ENCODE data around the gene HOXD11.

Gene HOXD11

DNA sequence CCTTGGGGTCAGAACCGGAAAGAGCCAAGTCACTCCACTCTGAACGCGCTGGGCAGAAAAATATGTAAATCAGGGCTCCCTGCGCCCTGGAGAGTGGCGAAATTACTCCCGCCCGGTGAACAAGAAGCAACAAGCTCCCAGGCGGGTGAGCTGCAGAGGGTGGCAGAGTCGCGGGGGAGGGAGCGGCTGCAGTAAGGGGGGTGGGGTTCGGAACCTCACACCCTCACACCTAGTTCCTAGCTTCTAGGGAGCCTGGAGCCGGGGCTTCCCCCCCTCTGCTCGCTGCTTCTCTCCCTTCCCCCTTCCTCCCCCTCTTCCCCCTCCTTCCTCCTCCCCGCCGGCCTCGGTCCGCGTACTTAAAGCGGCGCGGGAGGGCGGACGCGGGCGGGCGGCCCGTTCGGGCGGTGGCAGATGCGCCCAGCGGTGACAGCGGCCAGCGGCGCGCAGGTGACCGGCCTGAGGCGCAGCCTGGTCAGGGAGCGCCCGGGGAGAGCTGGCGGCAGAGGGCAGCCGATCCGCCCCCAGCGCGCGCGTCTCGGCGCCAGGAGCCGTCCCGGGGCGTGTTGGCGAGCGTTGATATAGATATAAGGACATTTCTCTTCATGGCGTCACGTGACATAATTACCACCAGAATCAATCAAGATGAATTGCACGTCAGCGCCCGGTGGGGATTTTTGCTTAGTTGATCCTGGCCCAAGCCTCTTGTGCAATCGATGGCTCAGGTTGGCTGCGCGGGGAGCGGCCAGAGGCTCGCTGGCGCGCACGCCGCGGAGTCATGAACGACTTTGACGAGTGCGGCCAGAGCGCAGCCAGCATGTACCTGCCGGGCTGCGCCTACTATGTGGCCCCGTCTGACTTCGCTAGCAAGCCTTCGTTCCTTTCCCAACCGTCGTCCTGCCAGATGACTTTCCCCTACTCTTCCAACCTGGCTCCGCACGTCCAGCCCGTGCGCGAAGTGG lies at the start of gene HOXD11:
Gene HOXD11, plus strand, starts transcription at position 700 of the 959 bp plus-strand sequence. Its CDS starts 76 bp downstream, at position 776.
- peak; percentile 63 for DNase-seq

DNA sequence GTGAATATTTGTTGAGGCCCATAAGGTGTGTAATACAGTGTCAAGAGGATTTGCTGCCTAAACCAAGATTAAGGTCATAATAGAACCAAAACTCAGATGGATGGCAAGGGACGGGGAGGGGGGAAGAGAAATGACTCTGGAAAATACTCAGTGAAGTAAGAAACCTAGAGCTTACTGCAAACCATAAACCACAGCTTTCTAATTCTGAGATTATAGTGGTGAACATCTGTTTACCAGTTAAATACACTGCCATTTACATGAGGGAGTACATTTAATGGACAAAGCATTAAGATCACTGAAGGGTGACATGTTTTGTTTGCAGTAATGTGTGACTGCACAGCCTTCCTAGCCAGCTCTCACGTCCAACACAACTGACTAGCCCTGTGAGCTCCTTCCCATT lies 43.1 kb upstream of the HOXD11 start:
- no peak for DNase-seq

DNA sequence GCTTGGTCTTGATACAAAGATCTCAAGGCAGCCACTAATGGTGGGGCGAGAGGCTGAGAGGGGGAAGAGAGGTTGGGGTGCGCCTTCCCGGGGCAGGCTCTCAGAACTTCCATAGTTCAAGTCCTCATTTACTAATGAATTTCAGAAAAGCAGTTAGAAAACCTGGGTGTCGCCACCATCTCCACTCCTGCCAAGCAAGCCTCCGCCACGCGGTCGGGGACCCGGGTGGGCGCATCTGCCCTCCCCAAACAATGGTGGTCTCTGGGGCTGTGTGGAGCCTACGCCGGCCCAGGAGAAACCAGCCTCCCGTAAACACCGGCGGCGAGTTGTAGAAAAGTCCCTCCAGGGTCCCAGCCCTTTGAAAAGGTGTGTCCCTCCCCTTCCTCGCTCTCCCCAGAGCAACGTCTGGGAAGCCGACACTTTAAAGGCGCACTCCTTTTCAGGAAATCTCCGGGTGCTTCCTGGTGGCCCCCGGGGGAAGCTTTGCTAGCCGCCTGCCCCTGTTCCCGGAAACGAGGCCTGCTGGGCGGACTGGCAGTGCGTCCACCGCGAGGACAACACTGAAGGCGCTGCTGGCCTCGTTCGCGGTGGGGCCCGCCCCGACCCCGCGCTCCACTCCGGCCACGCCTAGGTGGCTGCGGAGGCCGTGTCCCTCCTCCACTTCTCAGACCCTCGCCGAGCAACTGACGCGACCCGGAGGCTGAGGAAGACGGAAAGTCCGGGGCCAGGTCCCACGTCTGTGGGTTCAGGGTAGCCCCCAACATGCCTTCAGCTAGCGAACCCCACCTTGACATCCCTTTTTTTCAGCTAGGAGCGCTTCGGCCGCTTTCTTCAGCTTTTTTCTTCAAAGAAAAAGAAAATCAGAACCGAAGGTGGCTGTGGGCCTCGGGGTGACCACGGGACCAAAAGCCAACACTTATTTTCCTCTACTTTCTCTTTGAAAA lies 40.2 kb upstream of the HOXD11 start:
- DNase-seq, result no peak

DNA sequence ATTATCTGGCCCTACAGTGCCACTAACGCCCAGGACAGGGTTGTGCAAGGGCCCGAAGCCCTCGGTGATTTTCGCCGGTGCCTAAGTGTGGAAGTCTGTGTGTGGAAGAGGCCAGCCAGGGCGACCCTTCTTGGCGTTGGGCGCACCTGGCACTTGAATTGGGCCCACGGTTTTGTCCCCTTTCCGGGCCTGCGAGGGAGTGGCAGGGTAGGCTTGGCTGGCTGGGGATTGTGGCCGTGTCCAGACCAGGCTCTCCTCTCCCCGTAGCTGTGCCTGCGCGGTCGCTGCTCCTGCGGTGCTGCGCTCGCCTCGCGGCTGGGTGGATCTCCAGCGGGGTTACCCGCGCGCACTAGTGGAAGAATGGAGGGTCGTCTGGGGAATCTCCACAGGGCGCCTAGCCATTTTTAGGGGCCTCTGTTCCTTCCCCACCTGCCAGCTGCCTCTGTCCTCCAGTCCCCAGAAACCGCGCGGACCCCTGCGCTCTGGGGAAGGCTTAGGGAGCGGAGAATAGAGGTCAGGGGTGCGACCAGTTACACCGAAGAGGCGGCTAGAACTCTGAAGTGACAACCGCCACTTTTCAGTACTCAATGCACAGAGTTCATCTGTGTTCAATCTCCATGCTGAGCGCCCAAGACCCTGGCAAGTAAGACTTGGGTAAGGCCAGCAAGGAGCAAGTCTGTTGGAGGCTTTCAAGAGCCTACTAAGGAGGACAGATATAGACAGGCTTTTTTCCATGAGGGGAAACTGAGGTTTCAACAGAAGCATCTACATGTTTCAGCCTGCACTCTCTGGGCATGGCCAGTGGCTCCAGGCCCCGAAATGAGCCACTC lies 39.3 kb upstream of the HOXD11 start:
- no peak for DNase-seq

DNA sequence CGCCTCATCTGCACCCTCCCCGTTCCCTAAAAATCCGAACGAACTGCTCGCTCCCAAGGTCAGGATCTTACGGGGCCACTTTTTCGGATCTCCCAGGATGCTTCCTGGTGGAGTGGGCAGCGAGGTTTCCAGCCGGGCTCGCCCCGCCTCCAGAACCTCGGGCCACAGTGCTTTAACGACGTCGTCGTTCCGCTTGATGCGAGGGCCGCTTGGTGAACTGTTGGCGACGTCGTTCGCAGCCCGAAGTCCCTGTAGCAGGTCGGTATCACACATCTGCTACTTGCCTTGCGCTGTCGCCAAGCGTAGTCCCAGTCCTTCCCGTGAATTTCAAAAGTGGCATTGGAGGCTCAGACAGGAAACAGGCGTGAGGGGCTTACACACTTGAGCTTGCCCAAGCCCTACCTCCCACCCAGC lies 38.7 kb upstream of the HOXD11 start:
- no peak for DNase-seq

DNA sequence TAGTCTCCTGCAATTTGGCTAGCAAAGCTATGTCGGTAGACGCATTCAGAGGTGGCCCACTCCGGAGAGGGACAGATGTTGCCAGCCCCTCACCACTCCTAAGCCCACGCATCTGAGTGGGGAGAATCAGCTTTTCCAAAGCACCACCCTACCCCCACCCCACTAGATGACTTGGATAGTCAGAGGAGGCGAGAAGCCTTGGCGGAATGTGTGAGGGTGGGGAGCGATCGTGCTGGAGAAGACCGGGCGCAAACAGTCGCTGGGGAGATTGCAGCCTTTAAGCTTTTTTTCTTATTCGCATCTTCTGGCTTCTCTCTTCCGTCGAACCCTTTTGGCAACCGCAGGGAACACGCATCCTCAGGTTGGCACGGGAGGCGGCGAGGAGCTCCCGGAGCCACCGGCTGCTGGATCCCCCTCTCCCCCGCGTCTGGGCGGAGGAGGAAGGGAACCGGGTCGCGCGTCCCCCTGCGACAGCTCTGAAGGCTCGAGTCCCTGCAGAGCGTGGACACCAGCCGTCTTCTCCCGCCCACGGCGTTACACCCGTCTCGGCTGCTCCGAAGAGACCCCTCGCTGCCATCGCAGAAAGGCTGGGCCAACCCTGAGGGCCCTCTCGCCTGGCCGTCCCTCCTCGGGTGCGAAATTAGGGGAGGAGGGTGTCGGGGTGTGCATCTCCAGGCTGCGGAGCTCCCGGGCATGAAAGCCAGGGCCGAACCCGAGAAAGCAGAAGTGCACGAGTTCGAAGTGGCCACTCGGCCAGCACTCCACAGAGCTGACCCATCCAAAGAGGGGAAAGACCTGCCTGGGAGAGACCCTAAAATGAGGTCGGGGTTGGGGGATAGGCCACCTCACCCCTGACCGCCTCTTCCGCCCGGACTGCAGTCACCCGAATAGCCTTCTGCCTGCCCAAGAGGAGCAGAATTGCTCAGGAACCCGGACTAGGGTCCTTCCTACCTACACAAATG lies 35.5 kb upstream of the HOXD11 start:
- DNase-seq, result no peak

DNA sequence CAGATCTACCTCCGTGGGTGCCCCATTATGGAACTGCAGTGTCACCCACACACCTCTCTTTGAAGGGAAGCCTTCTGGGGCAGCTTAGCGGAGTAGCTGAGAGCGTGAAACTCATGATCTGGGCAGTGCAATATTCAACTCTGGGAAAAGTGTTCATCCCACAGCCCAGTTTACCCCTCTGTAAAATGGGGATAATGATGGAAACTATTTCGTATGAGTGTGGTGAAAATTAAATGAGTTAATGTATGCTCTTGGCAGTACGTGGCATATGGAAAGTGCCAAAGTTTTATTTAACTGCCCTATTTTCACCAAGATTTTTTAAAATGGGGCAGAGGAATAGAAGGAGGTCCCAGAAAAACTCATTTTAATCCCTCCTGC lies 34.8 kb upstream of the HOXD11 start:
- no peak for DNase-seq

DNA sequence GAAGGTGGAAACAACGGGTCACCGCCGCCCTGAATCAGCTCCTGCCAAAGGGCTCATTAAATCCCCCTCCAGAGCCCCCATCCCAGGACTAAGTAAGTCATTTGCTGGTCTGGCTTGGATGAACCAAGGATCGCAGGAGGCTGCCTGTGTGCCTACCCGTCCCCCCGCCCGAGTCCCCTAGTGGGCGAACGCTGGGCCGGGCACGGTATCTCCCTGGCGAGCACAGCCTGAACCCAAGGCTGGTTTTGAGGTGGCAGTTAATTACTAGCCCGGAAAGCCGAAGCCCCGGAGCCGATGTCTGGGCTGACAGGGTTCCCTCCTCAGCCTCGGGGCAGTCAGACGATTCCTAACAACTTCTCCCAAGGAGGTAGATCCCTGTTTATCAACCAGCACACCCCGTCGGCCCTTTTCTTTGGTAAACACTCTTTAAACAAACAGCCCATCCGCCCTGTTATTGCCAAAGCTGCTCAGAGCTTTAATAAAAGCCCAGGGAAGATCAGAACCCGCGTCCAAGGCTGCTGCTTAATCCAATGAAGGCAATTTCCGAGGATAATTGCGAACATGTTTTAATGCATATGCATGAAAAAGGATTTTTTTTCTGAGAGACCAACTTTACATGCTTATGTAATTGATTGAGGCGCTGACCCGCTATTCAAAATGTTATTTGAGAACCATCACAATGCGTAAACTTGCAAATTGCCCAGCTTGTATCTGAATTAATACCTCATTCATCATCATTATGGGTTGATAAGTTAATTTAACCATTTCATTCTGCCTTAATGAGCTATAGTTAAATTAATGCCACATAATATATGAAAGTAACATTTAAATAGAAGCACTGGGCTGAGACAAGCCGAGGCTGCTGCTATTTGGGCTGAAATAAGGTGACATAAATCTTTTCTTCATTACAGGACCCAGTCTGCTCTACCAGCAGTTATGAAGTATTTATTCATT lies 33.9 kb upstream of the HOXD11 start:
- no peak for DNase-seq

DNA sequence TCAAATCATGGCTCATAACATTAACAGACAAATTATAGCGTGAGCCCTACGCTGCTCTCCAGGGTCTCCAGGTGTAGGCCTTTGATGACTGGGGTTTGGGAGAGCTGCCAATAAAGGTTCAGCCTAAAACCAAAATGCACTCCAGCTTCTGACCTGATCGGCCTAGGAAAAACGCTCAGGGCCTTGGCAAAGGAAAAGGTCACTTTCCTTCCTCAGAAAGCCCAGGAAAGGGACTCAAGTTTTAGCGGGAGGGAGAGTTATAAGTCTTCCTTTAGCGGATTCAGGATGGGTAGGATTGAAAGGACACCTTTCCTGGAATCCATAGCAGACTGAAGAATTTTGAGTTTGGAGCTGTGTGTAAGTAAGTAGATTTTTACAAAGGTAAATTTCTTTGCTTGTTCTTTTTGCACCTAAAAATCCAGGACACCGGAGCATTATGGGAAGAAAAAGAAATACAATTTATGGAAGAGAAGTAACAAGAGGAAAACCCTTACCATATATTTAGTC lies 32.1 kb upstream of the HOXD11 start:
- DNase-seq, result no peak

DNA sequence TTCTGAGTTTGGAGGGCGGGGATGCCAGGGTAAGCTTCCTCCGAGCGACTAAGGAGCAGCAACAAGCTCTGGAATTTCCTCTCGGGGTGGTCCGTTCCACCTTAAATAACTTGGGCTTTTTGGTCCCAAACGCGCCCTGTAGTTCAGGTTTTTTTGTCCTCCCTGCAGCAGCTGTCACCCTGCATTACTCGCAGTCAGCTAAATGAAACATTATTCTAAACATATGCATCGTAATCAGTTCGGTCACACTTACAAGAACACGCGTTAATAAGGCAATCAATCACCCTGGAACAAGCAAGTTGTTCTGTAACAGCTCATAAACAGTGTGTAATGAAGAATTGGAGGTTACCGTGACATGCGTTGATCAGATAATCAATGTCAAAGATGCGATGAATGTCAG lies 31.6 kb upstream of the HOXD11 start:
- DNase-seq, result no peak

DNA sequence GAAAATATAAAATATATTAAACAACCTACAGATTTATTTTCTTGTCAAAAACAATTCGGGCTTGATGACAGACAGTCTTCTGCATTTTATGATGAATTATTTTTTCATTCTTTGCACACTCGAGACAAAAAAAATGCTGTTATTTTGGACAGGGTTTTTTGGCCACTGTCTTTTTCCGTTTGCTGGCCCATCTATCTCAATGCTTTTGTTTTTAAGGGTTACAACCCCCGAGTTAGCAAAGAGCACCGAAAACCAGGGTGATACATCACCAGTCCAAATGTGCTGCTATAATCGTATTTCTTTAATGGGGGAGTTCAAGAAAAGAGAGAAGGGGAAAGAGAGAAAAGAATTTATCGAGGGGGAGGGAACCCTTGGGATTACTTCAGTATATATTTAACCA lies 31.0 kb upstream of the HOXD11 start:
- DNase-seq, result no peak

DNA sequence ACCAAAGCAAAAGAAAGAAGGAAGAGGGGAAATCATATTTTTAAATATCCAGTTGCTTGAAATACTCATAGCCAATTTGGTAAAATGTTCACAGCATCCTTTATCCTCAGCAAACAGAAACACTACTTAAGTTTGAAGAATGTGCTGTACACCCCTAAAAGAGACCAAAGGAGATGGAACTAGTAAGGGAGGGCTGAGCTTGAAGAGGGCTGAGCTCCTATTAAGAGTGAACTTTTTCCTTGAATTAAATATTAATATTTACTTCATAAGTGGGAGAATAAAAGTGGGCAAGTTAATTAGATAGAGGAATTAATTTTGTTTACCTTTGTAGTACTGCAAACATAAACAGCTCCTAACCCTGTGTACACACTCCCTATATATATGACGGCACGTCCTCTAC lies 30.3 kb upstream of the HOXD11 start:
- DNase-seq, result no peak

DNA sequence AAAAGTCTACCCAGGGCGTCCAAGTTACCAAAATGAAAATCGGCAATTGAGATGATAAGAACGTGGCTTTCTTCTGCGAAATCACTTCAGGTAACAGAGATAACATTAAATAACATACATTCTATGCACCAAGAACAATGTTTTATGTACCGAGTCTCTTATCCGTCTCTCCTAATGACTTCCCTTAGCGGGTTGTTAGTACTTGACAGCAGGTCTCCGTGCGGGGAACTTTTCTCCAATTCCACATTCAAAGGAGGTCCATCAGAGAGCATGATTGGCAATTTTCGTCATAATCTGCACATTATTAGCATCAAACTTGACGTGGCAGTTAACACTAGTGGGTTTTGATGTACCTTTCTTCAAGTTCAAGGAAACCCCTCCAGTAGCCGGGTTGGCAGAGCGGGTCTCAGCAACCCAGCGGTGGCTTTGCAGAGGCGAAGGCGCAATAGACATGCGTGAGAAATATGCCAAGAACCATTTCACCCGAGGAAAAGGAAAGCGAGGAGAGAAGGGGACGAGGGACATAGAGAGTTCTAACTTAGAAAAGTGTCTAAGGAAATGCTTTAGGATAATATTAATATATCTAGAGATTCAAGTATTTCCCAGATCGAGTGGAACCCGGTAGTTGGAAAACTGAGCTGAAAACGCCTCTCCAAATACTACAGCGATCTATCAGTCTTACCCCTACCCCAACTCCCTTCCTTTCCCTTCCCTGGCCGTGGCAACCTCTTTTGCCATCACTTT lies 28.4 kb upstream of the HOXD11 start:
- DNase-seq, result no peak

DNA sequence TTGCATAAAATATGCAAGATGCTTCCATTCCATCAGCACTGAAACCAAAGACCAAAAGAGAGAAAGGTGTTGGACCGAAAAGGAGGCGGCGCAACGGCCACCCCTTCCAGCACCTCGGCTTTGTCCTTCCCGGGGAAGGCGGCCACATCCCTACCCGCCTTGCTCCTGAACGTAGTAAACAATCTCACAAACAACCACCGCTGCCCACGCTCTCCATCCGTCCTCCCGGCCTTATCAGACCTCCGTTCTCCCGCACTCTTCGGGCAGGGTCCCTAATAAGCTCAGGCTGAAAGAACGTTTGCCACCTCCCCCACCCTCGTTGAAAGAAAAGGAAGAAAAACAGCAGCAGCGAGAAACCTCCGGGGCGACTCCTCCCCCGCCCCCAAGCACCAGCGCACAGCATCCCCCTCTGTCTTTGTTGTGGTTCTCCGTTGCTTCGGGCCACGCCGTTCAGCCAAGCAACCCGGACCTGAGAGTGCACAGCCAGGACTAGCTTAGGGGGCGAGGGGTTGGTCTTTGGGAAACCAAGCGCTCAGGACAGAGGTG lies 27.7 kb upstream of the HOXD11 start:
- no peak for DNase-seq

DNA sequence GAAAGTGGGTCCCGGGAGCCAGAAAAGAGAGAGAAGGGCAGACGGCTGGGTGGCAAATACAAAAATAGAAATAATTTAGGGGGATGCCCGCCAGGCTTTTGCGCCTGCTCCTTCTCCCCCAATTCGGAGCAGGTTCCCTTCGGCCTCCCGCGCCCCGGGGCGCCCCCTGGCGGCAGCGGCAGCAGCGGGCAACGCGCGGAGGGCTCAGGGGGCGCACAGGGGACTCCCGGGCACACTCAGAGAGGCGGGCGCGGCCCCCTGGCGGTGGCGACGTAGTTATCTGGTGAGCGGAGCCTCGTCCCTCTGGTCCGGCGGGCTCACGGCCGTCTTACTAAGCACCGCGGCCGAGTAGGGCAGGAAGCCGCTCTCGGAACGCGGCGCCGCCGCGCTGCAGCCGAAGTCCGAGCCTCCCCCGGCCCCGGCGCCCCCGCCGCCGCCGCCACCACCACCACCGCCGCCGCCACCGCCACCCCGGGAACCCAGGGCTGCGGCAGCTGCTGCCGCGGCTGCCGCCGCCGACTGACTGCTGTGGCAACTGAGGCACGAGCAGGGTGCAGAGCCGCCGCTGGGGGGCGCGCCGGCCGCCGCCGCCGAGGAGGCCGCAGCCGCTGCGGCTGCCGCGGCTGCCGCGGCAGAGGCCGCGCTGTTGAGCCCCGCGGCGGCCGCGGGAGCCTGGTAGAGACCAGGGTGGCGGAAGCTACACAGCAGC lies 27.1 kb upstream of the HOXD11 start:
- DNase-seq, result peak; percentile 37

DNA sequence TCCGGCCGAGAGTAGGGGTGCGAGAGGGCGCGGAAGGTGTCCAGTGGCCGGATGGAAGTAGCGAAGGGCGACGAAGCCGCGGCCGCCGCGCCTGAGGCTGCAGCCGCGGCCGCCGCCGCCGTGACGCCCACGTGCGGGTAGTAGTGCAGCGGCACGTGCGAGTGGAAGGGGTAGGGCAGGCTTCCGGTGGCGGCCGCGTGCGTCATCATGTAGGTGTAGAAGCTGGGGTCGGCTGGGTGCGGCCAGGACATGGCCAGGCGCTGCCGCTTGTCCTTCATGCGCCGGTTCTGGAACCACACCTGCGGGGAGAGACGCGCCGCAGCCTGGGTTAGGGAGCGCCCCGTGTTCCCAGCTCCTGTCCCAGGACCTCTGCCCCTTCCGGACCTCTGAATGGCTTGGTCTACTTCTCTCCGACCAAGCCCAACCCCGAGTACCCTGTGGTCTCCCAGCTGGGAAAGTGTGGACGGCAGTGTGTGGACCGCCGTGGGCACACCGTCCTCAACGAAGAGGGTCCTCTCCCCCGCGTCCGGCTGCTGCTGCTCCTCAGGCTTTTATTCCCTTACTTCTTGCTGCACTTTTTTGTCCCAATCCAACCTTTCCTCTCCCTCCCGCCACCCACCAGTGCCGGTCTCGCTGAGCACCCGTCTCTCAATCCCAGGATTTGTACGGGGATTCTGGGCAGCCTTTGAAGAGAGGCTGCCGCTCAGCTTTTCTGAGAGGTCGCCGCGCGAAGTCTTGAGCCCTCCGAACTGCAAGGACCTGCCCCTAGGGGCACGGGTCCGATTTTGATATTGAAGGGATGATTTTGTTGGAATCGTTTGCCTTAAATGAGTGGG lies 26.3 kb upstream of the HOXD11 start:
- DNase-seq, result no peak

DNA sequence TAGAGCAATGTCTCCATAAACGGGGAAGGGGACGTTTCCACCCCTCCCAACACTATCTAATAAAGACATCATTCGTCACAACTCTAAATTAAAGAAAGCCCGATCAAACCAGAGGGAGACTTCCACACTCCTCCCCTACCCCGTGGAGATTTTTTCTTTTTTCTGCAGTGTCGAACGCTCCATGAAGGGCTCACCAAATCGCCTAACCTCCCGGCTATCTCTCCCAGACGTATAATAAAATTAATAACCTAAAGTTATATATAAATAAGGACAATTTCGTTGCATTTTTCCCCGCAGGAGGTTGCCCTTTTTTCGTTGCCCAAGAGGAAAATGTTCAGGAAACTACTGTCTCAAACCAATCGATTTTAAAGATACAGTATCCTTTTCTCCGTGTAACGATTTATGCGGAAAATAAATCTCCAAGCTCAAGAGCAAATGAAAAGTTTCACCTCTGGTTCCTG lies 25.7 kb upstream of the HOXD11 start:
- DNase-seq, result no peak

Measured in fibroblast of upper back skin (primary cell).